RWPE1 (cell line): ENCODE data around the gene SLC16A3.

Experiments
- CTCF ChIA-PET: fragments of 350-600 bp; sonication (Branson Sonifier 250); formaldehyde crosslinking; extraction: SDS; loops from one replicate; lab custom pipeline; 2021; lab: Yijun Ruan, JAX
- POLR2A ChIA-PET: fragments of 400-600 bp; formaldehyde crosslinking; extraction: SDS; loops from one replicate; lab custom pipeline; 2020; ENCODE audit warnings: antibody characterized with exemption; ENCODE audit not compliant: low non-redundant PET; lab: Yijun Ruan, JAX
- DNase-seq: peaks from one replicate; pipeline ENCODE4 v3.0.0; 2012; ENCODE audit warnings: low spot score
- H3K27ac ChIP-seq: fragments of 450-650 bp; 2 replicates; pipeline ENCODE4 v1.5.1; 2017
- CTCF ChIP-seq: fragments of 450-650 bp; conservative IDR thresholded peaks from 2 replicates; pipeline ENCODE4 v1.5.1; 2017; ENCODE audit warnings: low read depth, mild to moderate bottlenecking

The SLC16A3 gene

GRCh38 chr17:82241926-82242697 is 13.3 kb downstream of the SLC16A3 start:
- no peak for DNase-seq
- ChIA-PET CTCF (interaction anchor here (0.5 to 2.2 kb wide), 8 partner anchors 10 to 250 kb away, joined by 3 to 12 read pairs (median 4); partner anchors contain the start of gene CCDC57), POLR2A (no interaction called here)
- no peak for TF ChIP-seq CTCF
- peak overlapping the region; percentile 99 for H3K27ac ChIP-seq

DNA sequence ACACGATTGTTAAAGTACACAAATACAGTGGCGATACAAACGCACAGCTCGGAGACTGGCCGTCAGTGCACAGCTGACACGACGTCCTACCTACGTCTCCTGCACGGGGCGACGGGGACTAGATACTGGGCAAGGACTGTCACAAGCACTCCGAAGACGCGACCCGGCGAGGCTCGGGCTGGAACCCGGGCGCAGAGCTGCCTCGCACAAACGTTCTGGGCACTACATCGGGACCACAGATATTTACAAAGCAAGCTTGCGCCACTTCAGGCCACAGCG is 13.8 kb downstream of the SLC16A3 start:
- no peak for TF ChIP-seq CTCF
- CTCF ChIA-PET = interaction anchor here (0.6 to 2.2 kb wide), 7 partner anchors 11 to 249 kb away, joined by 3 to 12 read pairs (median 4); partner anchors contain the start of gene CCDC57
- POLR2A ChIA-PET = no interaction called here
- H3K27ac ChIP-seq = peak overlapping the region; percentile 99
- no peak for DNase-seq

DNA sequence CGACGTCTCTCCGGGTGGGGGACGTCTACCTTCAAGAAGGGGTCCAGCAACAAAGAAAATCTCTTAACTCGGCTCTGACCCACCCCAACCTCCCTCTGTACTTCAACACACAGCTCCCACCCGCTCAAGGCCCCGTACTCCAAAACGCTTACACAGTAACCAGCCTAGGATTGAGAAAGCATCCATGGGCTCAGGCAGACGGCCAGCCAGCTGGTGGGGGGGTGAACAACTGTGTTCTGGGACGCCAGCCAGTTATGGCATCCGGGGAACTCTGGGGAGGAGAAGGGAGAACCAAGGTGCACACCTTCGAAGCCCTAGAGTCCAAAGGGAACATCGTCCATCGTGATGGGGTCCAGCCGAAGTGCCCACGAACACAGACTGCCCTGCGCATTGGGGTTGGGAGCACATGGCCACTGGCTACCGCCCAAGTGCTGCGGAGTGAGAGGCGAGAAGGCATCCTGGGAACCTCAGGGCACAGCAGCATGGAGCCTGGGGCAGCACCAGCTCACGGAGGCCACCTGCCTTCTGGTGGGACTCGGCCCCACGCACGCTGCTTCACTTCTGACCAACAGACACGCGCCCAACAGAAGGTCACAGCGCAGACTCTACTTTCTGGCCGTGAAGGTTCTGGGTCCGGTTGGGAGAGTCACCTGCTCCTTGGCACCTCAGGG is 14.3 kb downstream of the SLC16A3 start:
- CTCF ChIA-PET = interaction anchor here (0.6 to 2.2 kb wide), 6 partner anchors 12 to 249 kb away, joined by 3 to 12 read pairs (median 4); no protein-coding TSS in a partner anchor
- no peak for TF ChIP-seq CTCF
- DNase-seq = peak; percentile 65
- POLR2A ChIA-PET = no interaction called here
- H3K27ac ChIP-seq = peak overlapping the region; percentile 99

- ChIA-PET CTCF (interaction anchor here (0.6 kb wide), 1 partner anchor 239 kb away, joined by 3 read pairs; no protein-coding TSS in a partner anchor), POLR2A (no interaction called here)
- no peak for TF ChIP-seq CTCF
- peak overlapping the region; percentile 99 for H3K27ac ChIP-seq
- DNase-seq = no peak
These were observed 15.0 kb downstream of the SLC16A3 start for GRCh38 chr17:82243648-82244412.

- ChIA-PET CTCF (interaction anchor here (0.6 kb wide), 1 partner anchor 238 kb away, joined by 3 read pairs; no protein-coding TSS in a partner anchor), POLR2A (no interaction called here)
- DNase-seq = no peak
- TF ChIP-seq CTCF = peak; percentile 75
- peak overlapping the region; percentile 99 for H3K27ac ChIP-seq
These were observed 15.7 kb downstream of the SLC16A3 start for GRCh38 chr17:82244413-82245133.
